ENCODE measurements around the gene RMDN2. TPM values are rescaled to one million over a fixed set of nuclear protein-coding genes. Genes with fewer than 3 reads are reported as not detected.
"Not testable (repeated sequence)": the region's sequence is repeated elsewhere in the genome, so short reads cannot be mapped to it uniquely, and the experiment has no call there.

RMDN2 gene
- polyA plus RNA-seq, 1 experiment: 3.4 TPM

DNA sequence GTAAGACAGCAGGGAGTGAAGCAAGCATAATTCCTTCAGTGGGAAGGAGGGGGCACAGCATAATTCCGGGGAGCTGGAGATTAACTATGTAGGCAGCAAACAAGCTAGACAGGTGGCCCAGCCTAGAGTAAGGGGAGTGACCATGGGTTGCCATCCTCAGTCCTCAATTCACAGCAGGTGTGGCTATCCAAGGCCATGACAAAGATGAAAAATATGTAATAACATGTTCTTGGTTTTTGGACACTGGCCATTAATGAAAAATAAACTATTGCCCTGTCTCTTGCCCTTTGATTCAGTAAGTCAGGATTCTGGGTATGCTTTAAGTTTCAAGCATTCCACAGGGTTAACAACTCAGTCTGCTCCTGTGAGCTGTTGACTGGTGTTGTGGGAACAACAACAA is 85.9 kb downstream of the RMDN2 start:
- TF ChIP-seq, protein P1, sequence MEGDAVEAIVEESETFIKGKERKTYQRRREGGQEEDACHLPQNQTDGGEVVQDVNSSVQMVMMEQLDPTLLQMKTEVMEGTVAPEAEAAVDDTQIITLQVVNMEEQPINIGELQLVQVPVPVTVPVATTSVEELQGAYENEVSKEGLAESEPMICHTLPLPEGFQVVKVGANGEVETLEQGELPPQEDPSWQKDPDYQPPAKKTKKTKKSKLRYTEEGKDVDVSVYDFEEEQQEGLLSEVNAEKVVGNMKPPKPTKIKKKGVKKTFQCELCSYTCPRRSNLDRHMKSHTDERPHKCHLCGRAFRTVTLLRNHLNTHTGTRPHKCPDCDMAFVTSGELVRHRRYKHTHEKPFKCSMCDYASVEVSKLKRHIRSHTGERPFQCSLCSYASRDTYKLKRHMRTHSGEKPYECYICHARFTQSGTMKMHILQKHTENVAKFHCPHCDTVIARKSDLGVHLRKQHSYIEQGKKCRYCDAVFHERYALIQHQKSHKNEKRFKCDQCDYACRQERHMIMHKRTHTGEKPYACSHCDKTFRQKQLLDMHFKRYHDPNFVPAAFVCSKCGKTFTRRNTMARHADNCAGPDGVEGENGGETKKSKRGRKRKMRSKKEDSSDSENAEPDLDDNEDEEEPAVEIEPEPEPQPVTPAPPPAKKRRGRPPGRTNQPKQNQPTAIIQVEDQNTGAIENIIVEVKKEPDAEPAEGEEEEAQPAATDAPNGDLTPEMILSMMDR (IDR thresholded peaks at IDR 0.05; ENCODE audit: insufficient read depth, low read depth, low read length): no peak
- no peak for DNase-seq (ENCODE audit: low read depth)
- POLR2A ChIA-PET: no interaction called here

DNA sequence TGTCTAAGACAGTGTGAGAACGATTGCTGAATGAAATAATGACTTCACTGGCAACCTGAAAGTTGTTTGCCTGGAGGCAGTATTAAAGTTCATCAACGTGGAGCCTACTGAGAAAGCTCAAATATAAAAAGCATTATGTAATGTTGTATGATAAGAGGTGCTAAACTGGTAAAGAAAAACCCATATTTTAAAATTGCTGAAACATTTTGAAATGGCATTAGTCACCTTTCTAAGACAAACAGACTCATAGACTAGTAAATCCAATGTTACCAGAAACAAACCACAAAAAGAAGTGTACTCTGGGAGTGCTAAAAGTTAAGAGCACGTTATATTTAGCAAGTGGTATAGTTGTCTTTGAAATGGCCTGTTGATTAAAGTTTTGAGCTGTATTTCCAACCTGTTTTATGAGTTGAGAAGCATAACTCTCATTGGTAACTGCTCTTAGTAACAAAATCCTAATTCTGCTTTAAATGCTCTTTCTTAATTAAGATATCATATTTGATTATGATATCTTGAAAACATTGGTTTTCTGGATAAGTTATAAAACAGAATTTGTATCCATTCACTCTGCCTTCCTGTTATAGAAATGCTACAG is 88.2 kb downstream of the RMDN2 start:
- ChIA-PET CTCF (interaction anchor here (0.8 to 0.9 kb wide), 2 partner anchors 11 to 31 kb away, joined by 3 read pairs; no protein-coding TSS in a partner anchor), POLR2A (interaction anchor here (0.7 kb wide), 1 partner anchor 46 kb away, joined by 3 read pairs; no protein-coding TSS in a partner anchor)
- DNase-seq (ENCODE audit: low read depth): peak; percentile 30
- Histone ChIP-seq H3K4me3 (ENCODE audit: low read depth, low read length) (no peak overlapping the region), H3K27me3 (ENCODE audit: control insufficient read depth, insufficient read depth, low read length) (peaks cover 4% of the 10 kb centered on the region; the same call in 1 of the 2 replicates), H3K36me3 (ENCODE audit: control insufficient read depth, insufficient read depth, low read length) (no peaks in the 10 kb centered on the region)
- TF ChIP-seq, protein P1 (IDR thresholded peaks at IDR 0.05; ENCODE audit: insufficient read depth, low read depth, low read length): no peak

More for the DNA sequence above, 85.9 kb downstream of the RMDN2 start:
- Histone ChIP-seq H3K36me3 (ENCODE audit: control insufficient read depth, insufficient read depth, low read length) (no peaks in the 10 kb centered on the region), H3K4me3 (ENCODE audit: low read depth, low read length) (no peak overlapping the region), H3K27me3 (ENCODE audit: control insufficient read depth, insufficient read depth, low read length) (0 out of 2 replicates have a peak, but pooled peaks cover 2% of the 10 kb centered on the region)
- CTCF ChIA-PET: no interaction called here

DNA sequence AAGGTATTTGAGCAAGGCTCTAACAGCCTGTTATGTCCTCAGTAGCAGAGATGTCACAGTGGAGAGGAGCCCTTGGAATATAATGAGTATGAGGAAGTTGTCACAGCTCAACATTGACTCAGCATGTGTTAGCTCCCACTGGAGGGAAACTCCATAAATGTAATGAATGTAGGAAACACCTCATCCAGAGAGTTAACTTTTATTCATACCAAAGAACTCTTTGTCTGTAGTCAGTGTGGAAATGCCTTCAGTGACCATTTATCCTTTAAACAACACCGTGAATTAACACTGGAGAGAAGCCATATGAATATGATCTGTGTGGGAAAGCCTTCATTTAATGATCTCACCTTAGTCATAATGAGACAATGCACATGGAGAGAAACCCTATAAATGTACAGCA is 91.1 kb downstream of the RMDN2 start:
- peaks cover 4% of the 10 kb centered on the region for H3K27me3 ChIP-seq (ENCODE audit: control insufficient read depth, insufficient read depth, low read length)
- CTCF ChIA-PET: no interaction called here
- no peak for DNase-seq (ENCODE audit: low read depth)
- no peak overlapping the region for H3K4me3 ChIP-seq (ENCODE audit: low read depth, low read length)
- H3K36me3 ChIP-seq (ENCODE audit: control insufficient read depth, insufficient read depth, low read length): no peaks in the 10 kb centered on the region
- POLR2A ChIA-PET: no interaction called here
- TF ChIP-seq, protein P1 (IDR thresholded peaks at IDR 0.05; ENCODE audit: insufficient read depth, low read depth, low read length): no peak

DNA sequence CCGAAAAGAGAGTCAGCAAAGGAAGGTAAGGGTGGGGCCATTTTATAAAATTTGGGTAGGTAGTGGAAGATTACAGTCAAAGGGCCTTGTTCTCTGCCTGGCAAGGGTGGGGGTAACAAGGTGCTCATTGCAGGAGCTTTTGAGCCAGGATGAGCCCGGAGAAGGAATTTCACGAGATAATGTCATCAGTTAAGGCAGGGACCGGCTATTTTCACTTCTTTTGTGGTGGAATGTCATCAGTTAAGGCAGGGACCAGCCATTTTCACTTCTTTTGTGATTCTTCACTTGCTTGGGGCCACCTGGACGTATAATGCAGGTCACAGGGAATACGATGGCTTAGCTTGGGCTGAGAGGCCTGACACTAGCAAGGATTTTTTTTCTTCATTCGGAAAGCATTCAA is 92.7 kb downstream of the RMDN2 start:
- DNase-seq (ENCODE audit: low read depth): no peak
- ChIA-PET CTCF (interaction anchor here (1.1 kb wide), 1 partner anchor 17 kb away, joined by 3 read pairs; no protein-coding TSS in a partner anchor), POLR2A (no interaction called here)
- peaks cover 6% of the 10 kb centered on the region for H3K27me3 ChIP-seq (ENCODE audit: control insufficient read depth, insufficient read depth, low read length)
- TF ChIP-seq, protein P1 (IDR thresholded peaks at IDR 0.05; ENCODE audit: insufficient read depth, low read depth, low read length): no peak
- H3K4me3 ChIP-seq (ENCODE audit: low read depth, low read length): no peak overlapping the region
- H3K36me3 ChIP-seq (ENCODE audit: control insufficient read depth, insufficient read depth, low read length): no peaks in the 10 kb centered on the region

DNA sequence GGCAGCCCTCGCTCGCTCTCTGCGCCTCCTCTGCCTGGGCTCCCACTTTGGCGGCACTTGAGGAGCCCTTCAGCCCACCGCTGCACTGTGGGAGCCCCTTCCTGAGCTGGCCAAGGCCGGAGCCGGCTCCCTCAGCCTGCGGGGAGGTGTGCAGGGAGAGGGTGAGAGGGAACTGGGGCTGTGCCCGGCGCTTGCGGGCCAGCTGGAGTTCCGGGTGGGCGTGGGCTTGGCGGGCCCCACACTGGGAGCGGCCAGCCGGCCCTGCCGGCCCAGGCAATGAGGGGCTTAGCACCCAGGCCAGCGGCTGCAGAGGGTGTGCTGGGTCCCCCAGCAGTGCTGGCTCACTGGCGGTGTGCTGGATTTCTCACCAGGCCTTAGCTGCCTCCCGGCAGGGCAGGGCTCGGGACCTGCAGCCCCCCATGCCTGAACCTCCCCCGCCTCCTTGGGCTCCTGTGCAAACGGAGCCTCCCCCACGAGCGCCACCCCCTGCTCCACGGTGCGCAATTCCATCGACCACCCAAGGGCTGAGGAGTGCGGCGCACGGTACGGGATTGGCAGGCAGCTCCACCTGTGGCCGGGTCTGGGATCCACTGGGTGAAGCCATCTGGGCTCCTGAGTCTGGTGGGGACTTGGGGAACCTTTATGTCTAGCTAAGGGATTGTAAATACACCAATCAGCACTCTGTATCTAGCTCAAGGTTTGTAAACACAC is 95.4 kb downstream of the RMDN2 start:
- POLR2A ChIA-PET; DNase-seq (ENCODE audit: low read depth); H3K27me3 ChIP-seq (ENCODE audit: control insufficient read depth, insufficient read depth, low read length); H3K4me3 ChIP-seq (ENCODE audit: low read depth, low read length); H3K36me3 ChIP-seq (ENCODE audit: control insufficient read depth, insufficient read depth, low read length); CTCF ChIA-PET: not testable (repeated sequence)
